Hepatocyte (in vitro differentiated cells): ENCODE measurements around the gene CACNA1B. TPM values are rescaled to one million over a fixed set of nuclear protein-coding genes. Genes with fewer than 3 reads are reported as not detected.

Source experiments
- DNase-seq: peaks from one replicate; pipeline ENCODE4 v3.0.0-alpha.2; 2016; ENCODE audit warnings: low spot score
- H2AFZ ChIP-seq: fragments of 200-600 bp; sonication (generic); 2 replicates; pipeline ENCODE4 v1.6.0; 2016; ENCODE audit warnings: antibody characterized with exemption, mild to moderate bottlenecking
- H3K27ac ChIP-seq: fragments of 200-600 bp; sonication (generic); 2 replicates; pipeline ENCODE4 v1.5.1; 2016; ENCODE audit warnings: mild to moderate bottlenecking
- H3K27me3 ChIP-seq: fragments of 200-600 bp; sonication (generic); 2 replicates; pipeline ENCODE4 v1.6.1; 2016
- H3K36me3 ChIP-seq: fragments of 200-600 bp; sonication (generic); replicated peaks from 2 replicates; pipeline ENCODE4 v1.5.1; 2016; ENCODE audit warnings: low read depth; ENCODE audit not compliant: insufficient read depth
- H3K4me1 ChIP-seq: fragments of 200-600 bp; sonication (generic); 2 replicates; pipeline ENCODE4 v1.5.1; 2016; ENCODE audit warnings: mild to moderate bottlenecking, moderate library complexity; ENCODE audit not compliant: insufficient read depth
- H3K4me2 ChIP-seq: fragments of 200-600 bp; sonication (generic); 2 replicates; pipeline ENCODE4 v1.6.0; 2016
- H3K4me3 ChIP-seq: fragments of 200-600 bp; sonication (generic); 2 replicates; pipeline ENCODE4 v1.5.1; 2016; ENCODE audit warnings: mild to moderate bottlenecking
- H3K79me2 ChIP-seq: fragments of 200-600 bp; sonication (generic); 2 replicates; pipeline ENCODE4 v1.6.0; 2017; ENCODE audit warnings: mild to moderate bottlenecking
- H3K9me2 ChIP-seq: fragments of 200-600 bp; sonication (generic); replicated peaks from 2 replicates; pipeline ENCODE4 v1.6.0; 2017; ENCODE audit warnings: mild to moderate bottlenecking; ENCODE audit not compliant: insufficient read depth
- H3K9me3 ChIP-seq: fragments of 200-600 bp; sonication (generic); 2 replicates; pipeline ENCODE4 v1.5.1; 2016; ENCODE audit warnings: low read depth, mild to moderate bottlenecking
- H4K20me1 ChIP-seq: fragments of 200-600 bp; sonication (generic); 2 replicates; pipeline ENCODE4 v1.6.0; 2016; ENCODE audit warnings: mild to moderate bottlenecking; ENCODE audit not compliant: insufficient read depth, poor library complexity, severe bottlenecking
- EZH2 ChIP-seq: fragments of 200-600 bp; sonication (generic); IDR thresholded peaks from 2 replicates; pipeline ENCODE4 v1.6.1; 2016; ENCODE audit warnings: antibody characterized with exemption, mild to moderate bottlenecking, borderline replicate concordance
- EZH2phosphoT487 ChIP-seq: fragments of 200-600 bp; sonication (generic); IDR thresholded peaks from one replicate; pipeline ENCODE4 v1.6.1; 2018; ENCODE audit warnings: antibody characterized with exemption, mild to moderate bottlenecking, low read depth, moderate library complexity; ENCODE audit not compliant: unreplicated experiment, severe bottlenecking
- WGBS: methylation state at CpG from one replicate; pipeline ENCODE4 v1.1.6; 2016; ENCODE audit warnings: low lambda C conversion rate; ENCODE audit errors: missing lambda C conversion rate; 5-methylcytosine and 5-hydroxymethylcytosine counted together
- polyA plus RNA-seq: library from polyadenylated mRNA; unstranded; fragments of >200 nt; fragmentation: Nextera tagmentation; extraction: Ambion mirVana; gene quantifications from 2 replicates; pipeline ENCODE4 v1.2.1, GENCODE V29; 2016
- total RNA-seq: library from RNA; depleted of rRNA; stranded (reverse); fragments of >200 nt; gene quantifications from 2 replicates; pipeline ENCODE4 v1.2.3, GENCODE V29; 2014
- TF ChIP-seq, protein P1 (sequence below): fragments of 200-600 bp; sonication (generic); IDR thresholded peaks from 2 replicates; pipeline ENCODE4 v1.5.1; 2016; ENCODE audit warnings: antibody characterized with exemption, mild to moderate bottlenecking; ENCODE audit not compliant: poor library complexity

The CACNA1B gene
- total and polyA plus RNA-seq, 2 experiments from 2014 or later, result 0.30 to 0.39 TPM

DNA sequence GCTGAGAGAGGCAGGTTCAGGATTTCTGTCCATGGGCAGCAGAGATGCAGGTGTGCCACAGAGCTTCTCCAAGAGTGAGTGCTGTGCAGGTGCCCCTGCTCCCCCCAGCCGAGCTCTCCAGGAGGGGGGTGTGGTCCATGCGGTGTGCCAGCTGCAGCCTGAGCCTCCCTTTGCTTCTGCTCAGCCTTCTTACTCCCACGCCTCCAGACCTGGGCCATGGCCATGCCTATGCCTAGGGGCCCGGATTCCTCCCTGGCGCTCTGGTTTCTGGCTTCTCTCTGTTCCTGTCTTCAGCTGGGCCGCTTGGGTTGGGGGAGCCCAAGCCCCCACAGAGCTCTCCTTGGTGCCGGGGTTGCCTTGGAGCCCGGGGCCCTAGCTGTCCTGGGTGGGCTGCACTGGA lies 133.3 kb downstream of the CACNA1B start:
- TF ChIP-seq EZH2phosphoT487 (no peak), EZH2 (no peak)
- TF ChIP-seq, protein P1, sequence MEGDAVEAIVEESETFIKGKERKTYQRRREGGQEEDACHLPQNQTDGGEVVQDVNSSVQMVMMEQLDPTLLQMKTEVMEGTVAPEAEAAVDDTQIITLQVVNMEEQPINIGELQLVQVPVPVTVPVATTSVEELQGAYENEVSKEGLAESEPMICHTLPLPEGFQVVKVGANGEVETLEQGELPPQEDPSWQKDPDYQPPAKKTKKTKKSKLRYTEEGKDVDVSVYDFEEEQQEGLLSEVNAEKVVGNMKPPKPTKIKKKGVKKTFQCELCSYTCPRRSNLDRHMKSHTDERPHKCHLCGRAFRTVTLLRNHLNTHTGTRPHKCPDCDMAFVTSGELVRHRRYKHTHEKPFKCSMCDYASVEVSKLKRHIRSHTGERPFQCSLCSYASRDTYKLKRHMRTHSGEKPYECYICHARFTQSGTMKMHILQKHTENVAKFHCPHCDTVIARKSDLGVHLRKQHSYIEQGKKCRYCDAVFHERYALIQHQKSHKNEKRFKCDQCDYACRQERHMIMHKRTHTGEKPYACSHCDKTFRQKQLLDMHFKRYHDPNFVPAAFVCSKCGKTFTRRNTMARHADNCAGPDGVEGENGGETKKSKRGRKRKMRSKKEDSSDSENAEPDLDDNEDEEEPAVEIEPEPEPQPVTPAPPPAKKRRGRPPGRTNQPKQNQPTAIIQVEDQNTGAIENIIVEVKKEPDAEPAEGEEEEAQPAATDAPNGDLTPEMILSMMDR, result no peak
- Histone ChIP-seq H3K4me3 (no peak overlapping the region), H2AFZ (no peak overlapping the region), H3K27ac (no peak overlapping the region), H3K9me2 (no peaks in the 10 kb centered on the region), H3K79me2 (no peaks in the 10 kb centered on the region), H3K36me3 (no peaks in the 10 kb centered on the region), H3K27me3 (no peaks in the 10 kb centered on the region), H3K9me3 (no peaks in the 10 kb centered on the region), H3K4me2 (no peak overlapping the region), H4K20me1 (no peaks in the 10 kb centered on the region), H3K4me1 (no peaks in the 10 kb centered on the region)
- 93% methylated on average over 8 of the region's 8 CpGs for WGBS
- DNase-seq, result no peak

DNA sequence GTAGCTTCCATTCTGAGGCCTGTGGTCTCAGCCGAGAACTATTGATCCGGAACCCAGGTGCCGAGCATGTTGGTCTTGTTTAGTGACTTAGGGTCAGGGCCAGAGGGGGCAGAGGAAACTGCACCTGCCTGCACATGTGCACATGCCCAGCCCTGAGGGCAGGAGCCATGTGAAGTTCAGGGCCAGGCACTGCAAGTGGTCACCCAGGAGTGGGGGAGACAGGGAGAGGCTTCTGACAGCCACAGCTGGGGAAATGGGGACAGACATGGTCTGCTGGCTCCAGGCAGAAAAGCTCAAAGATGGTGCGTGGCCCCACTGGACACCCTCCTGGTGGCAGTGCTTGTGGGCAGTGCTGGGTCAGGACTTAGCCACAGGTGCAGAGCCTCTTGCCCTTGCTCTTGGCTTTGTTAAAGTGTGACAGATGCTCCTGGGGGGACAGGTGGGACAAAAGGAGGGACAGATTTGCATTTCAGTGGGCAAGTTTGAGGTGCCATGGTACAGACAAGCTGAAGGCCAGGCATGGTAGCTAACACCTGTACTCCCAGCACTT lies 134.4 kb downstream of the CACNA1B start:
- H3K36me3 ChIP-seq, result no peaks in the 10 kb centered on the region
- H3K9me2 ChIP-seq, result no peaks in the 10 kb centered on the region
- H3K4me2 ChIP-seq, result no peak overlapping the region
- H3K4me3 ChIP-seq, result no peak overlapping the region
- WGBS, result 92% methylated on average over 4 of the region's 4 CpGs
- no peaks in the 10 kb centered on the region for H3K27me3 ChIP-seq
- H4K20me1 ChIP-seq, result no peaks in the 10 kb centered on the region
- H3K27ac ChIP-seq, result no peak overlapping the region
- H3K79me2 ChIP-seq, result no peaks in the 10 kb centered on the region
- DNase-seq, result no peak
- no peaks in the 10 kb centered on the region for H3K9me3 ChIP-seq
- no peaks in the 10 kb centered on the region for H3K4me1 ChIP-seq
- no peak overlapping the region for H2AFZ ChIP-seq
- TF ChIP-seq EZH2phosphoT487, result no peak
- TF ChIP-seq, protein P1, result no peak
- TF ChIP-seq EZH2, result no peak

DNA sequence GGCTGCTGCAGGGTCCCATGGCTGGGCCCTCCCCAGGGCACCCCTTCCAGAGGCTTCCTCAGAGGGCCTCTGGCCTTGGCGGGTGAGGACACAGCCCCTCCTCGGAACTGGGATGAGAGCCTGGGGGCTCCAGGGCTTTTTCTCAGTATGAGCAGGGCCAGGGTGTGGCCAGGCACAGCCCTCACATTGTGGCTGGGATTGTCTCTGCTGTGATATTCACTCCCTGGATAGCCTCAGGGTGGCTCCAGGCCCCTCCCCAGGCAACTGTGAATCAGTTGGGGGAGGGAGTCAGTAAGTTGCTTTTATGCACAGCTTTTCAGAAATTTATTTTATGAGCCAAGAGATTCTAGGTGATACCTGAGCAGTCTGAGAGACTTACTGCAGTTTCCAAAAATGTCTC lies 135.7 kb downstream of the CACNA1B start:
- WGBS, result 83% methylated on average over 2 of the region's 2 CpGs

More for the DNA sequence above, 135.7 kb downstream of the CACNA1B start:
- Histone ChIP-seq H3K36me3 (no peaks in the 10 kb centered on the region), H3K79me2 (no peaks in the 10 kb centered on the region), H3K4me2 (no peak overlapping the region), H3K4me1 (no peaks in the 10 kb centered on the region), H3K27ac (no peak overlapping the region), H3K4me3 (no peak overlapping the region), H3K27me3 (no peaks in the 10 kb centered on the region), H3K9me2 (no peaks in the 10 kb centered on the region), H4K20me1 (no peaks in the 10 kb centered on the region), H3K9me3 (no peaks in the 10 kb centered on the region), H2AFZ (no peak overlapping the region)
- TF ChIP-seq EZH2 (no peak), EZH2phosphoT487 (no peak)
- TF ChIP-seq, protein P1, result no peak
- DNase-seq, result no peak
